ENCODE results near the gene AVL9. TPM values are rescaled to one million over a fixed set of nuclear protein-coding genes. Genes with fewer than 3 reads are reported as not detected.

Gene AVL9
- total RNA-seq, 2 donors from 2014 or later, result 21.9 to 27.8 TPM

- intact Hi-C loops (cut with DNase I), result no loop called here
- H3K27ac ChIP-seq, result no peak overlapping the region
- DNase-seq (ENCODE audit: low spot score), result no peak
- TF ChIP-seq POLR2AphosphoS5 (IDR thresholded peaks at IDR 0.05) (no peak), CTCF (IDR thresholded peaks at IDR 0.05) (no peak)
- no peaks in the 10 kb centered on the region for H3K9me3 ChIP-seq
- no peak overlapping the region for H3K4me3 ChIP-seq
- WGBS, result 96% methylated on average over 2 of the region's 2 CpGs
- H3K4me1 ChIP-seq (replicated peaks), result no peaks in the 10 kb centered on the region
- no peaks in the 10 kb centered on the region for H3K36me3 ChIP-seq
- H3K27me3 ChIP-seq (replicated peaks; ENCODE audit: insufficient read depth), result no peaks in the 10 kb centered on the region
Observed at GRCh38 chr7:32560075-32560474, 64.8 kb downstream of the AVL9 start.

GRCh38 chr7:32561613-32562012 is 66.3 kb downstream of the AVL9 start:
- Histone ChIP-seq H3K27me3 (replicated peaks; ENCODE audit: insufficient read depth) (no peaks in the 10 kb centered on the region), H3K4me1 (replicated peaks) (no peaks in the 10 kb centered on the region), H3K36me3 (no peaks in the 10 kb centered on the region), H3K9me3 (no peaks in the 10 kb centered on the region), H3K27ac (no peak overlapping the region), H3K4me3 (no peak overlapping the region)
- DNase-seq (ENCODE audit: low spot score), result no peak
- intact Hi-C loops (cut with DNase I), result no loop called here
- TF ChIP-seq CTCF (IDR thresholded peaks at IDR 0.05), result no peak
- no peak for TF ChIP-seq POLR2A (IDR thresholded peaks at IDR 0.05)
- no peak for TF ChIP-seq POLR2AphosphoS5 (IDR thresholded peaks at IDR 0.05)
- WGBS, result 96% methylated on average over 2 of the region's 2 CpGs

GRCh38 chr7:32564542-32564941 is 69.3 kb downstream of the AVL9 start:
- H3K4me1 ChIP-seq (replicated peaks), result no peaks in the 10 kb centered on the region
- no peak overlapping the region for H3K27ac ChIP-seq
- 51% methylated on average over 3 of the region's 3 CpGs for WGBS
- H3K9me3 ChIP-seq, result no peaks in the 10 kb centered on the region
- no peak overlapping the region for H3K4me3 ChIP-seq
- TF ChIP-seq POLR2AphosphoS5 (IDR thresholded peaks at IDR 0.05), result no peak
- no peak for TF ChIP-seq CTCF (IDR thresholded peaks at IDR 0.05)
- no peak for TF ChIP-seq POLR2A (IDR thresholded peaks at IDR 0.05)
- intact Hi-C loops (cut with DNase I), result no loop called here
- H3K36me3 ChIP-seq, result no peaks in the 10 kb centered on the region
- no peak for DNase-seq (ENCODE audit: low spot score)
- no peaks in the 10 kb centered on the region for H3K27me3 ChIP-seq (replicated peaks; ENCODE audit: insufficient read depth)

- no peaks in the 10 kb centered on the region for H3K9me3 ChIP-seq
- 84% methylated on average over 8 of the region's 8 CpGs for WGBS
- H3K27ac ChIP-seq, result no peak overlapping the region
- peaks cover 0 to 4% of the 10 kb centered on the region in 2 donors for H3K36me3 ChIP-seq
- no peak for DNase-seq (ENCODE audit: low spot score)
- no peaks in the 10 kb centered on the region for H3K27me3 ChIP-seq (replicated peaks; ENCODE audit: insufficient read depth)
- H3K4me3 ChIP-seq, result no peak overlapping the region
- TF ChIP-seq POLR2A (IDR thresholded peaks at IDR 0.05), result no peak
- no peak for TF ChIP-seq POLR2AphosphoS5 (IDR thresholded peaks at IDR 0.05)
- no peak for TF ChIP-seq CTCF (IDR thresholded peaks at IDR 0.05)
- intact Hi-C loops (cut with DNase I), result no loop called here
- no peaks in the 10 kb centered on the region for H3K4me1 ChIP-seq (replicated peaks)
Observed at GRCh38 chr7:32569388-32570289, 74.3 kb downstream of the AVL9 start.
